Glutamatergic neuron (in vitro differentiated cells): ENCODE results near the gene TBC1D22A. TPM values are rescaled to one million over a fixed set of nuclear protein-coding genes. Genes with fewer than 3 reads are reported as not detected.

Experiments used
- DNase-seq: peaks from one replicate; pipeline ENCODE4 v3.0.0; 2022
- H3K27ac Mint-ChIP-seq: one replicate; pipeline ENCODE4 v1.8.0; 2020; ENCODE audit warnings: mild to moderate bottlenecking, mixed read lengths, inconsistent platforms; ENCODE audit not compliant: unreplicated experiment
- H3K27me3 Mint-ChIP-seq: one replicate; pipeline ENCODE4 v1.8.0; 2020; ENCODE audit warnings: mild to moderate bottlenecking, moderate library complexity, mixed read lengths, inconsistent platforms; ENCODE audit not compliant: unreplicated experiment
- H3K36me3 Mint-ChIP-seq: one replicate; pipeline ENCODE4 v1.8.0; 2020; ENCODE audit warnings: mild to moderate bottlenecking, mixed read lengths, inconsistent platforms; ENCODE audit not compliant: unreplicated experiment
- H3K4me1 Mint-ChIP-seq: one replicate; pipeline ENCODE4 v1.8.0; 2020; ENCODE audit warnings: mild to moderate bottlenecking, low read depth, mixed read lengths, inconsistent platforms; ENCODE audit not compliant: unreplicated experiment
- H3K4me3 Mint-ChIP-seq: one replicate; pipeline ENCODE4 v1.8.0; 2020; ENCODE audit warnings: mild to moderate bottlenecking, mixed read lengths, inconsistent platforms; ENCODE audit not compliant: unreplicated experiment
- H3K9me3 Mint-ChIP-seq: one replicate; pipeline ENCODE4 v1.8.0; 2020; ENCODE audit warnings: mild to moderate bottlenecking, moderate library complexity, mixed read lengths, inconsistent platforms; ENCODE audit not compliant: unreplicated experiment
- total RNA-seq: library from RNA; stranded (reverse); fragmentation: NEBNext Ultra II Directional; extraction: Animal tissue kit (Norgen Biotek cat#: 25700); gene quantifications from one replicate; pipeline ENCODE4 v1.2.1, GENCODE V29; 2021; ENCODE audit not compliant: unreplicated experiment
- TF ChIP-seq, protein P1 (sequence below): fragments of 200-600 bp; sonication (generic); IDR thresholded peaks from one replicate; pipeline ENCODE4 v1.5.0; 2021; ENCODE audit not compliant: partially characterized antibody, unreplicated experiment

The TBC1D22A gene
- total RNA-seq, 1 donor from 2014 or later, result 23.0 TPM

DNA sequence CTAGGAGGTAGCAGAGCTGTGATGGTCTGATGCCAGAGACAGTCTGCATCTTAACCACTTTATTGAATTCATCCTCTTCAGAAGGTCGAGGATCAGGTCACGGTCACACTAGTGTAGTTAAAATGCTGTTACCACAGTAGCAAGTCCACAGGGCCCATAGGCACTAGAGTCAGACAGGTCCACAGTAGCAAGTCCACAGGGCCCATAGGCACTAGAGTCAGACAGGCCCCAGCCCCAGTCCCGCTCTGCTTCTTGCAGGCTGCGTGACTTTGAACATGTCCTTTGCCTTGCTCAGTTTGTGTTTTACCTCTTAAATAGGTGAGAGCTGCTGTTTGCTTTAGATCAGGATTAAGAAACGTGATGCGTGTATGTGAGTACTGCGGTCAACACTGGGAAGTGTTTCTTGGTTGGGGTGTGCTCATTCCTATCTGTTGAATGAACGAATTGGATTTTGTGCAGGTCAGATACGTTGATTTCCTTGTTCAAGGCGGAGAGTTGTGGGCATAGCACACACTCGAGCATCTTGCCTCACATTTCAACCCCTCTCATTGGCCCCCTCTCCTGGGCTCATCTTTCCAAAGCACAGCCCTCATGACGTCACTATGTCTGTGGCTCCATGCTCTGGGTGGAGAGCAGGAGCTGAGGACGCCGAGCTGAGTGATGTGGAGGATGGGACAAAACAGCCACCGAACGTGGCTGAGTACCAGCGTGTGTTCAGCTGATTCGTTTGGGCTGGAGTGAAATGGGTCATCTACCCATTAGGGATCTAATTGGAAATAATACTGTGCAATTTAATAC is 191.7 kb downstream of the TBC1D22A start:
- no peak overlapping the region for H3K27ac Mint-ChIP-seq
- TF ChIP-seq, protein P1, sequence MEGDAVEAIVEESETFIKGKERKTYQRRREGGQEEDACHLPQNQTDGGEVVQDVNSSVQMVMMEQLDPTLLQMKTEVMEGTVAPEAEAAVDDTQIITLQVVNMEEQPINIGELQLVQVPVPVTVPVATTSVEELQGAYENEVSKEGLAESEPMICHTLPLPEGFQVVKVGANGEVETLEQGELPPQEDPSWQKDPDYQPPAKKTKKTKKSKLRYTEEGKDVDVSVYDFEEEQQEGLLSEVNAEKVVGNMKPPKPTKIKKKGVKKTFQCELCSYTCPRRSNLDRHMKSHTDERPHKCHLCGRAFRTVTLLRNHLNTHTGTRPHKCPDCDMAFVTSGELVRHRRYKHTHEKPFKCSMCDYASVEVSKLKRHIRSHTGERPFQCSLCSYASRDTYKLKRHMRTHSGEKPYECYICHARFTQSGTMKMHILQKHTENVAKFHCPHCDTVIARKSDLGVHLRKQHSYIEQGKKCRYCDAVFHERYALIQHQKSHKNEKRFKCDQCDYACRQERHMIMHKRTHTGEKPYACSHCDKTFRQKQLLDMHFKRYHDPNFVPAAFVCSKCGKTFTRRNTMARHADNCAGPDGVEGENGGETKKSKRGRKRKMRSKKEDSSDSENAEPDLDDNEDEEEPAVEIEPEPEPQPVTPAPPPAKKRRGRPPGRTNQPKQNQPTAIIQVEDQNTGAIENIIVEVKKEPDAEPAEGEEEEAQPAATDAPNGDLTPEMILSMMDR, result no peak
- peaks cover 10% of the 10 kb centered on the region for H3K9me3 Mint-ChIP-seq
- H3K4me1 Mint-ChIP-seq, result peaks cover 5% of the 10 kb centered on the region
- peaks cover 7% of the 10 kb centered on the region for H3K27me3 Mint-ChIP-seq
- no peaks in the 10 kb centered on the region for H3K36me3 Mint-ChIP-seq
- H3K4me3 Mint-ChIP-seq, result no peak overlapping the region
- DNase-seq, result no peak

DNA sequence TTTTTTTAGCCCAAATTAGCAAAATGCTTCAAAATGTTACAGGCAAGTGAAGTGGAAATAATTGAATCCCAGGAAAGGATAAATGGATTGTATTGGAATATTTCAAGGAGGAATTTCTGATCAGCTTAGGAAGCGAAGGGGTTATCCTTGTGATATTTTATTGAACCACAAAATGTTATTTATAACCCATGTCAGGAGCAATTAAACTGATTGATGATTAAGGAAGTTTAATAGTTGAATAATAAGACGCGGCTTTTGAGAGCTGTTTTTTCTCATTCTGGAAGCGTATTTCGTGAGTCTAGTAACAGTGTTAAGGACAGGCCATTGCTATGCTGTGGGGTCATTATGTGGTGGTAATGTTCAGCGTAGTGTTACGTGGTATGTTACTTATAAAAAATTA is 192.3 kb downstream of the TBC1D22A start:
- no peak overlapping the region for H3K4me3 Mint-ChIP-seq
- no peaks in the 10 kb centered on the region for H3K36me3 Mint-ChIP-seq
- no peak for DNase-seq
- peaks cover 2% of the 10 kb centered on the region for H3K4me1 Mint-ChIP-seq
- TF ChIP-seq, protein P1, result no peak
- peaks cover 7% of the 10 kb centered on the region for H3K27me3 Mint-ChIP-seq
- H3K27ac Mint-ChIP-seq, result no peak overlapping the region
- peaks cover 10% of the 10 kb centered on the region for H3K9me3 Mint-ChIP-seq

DNA sequence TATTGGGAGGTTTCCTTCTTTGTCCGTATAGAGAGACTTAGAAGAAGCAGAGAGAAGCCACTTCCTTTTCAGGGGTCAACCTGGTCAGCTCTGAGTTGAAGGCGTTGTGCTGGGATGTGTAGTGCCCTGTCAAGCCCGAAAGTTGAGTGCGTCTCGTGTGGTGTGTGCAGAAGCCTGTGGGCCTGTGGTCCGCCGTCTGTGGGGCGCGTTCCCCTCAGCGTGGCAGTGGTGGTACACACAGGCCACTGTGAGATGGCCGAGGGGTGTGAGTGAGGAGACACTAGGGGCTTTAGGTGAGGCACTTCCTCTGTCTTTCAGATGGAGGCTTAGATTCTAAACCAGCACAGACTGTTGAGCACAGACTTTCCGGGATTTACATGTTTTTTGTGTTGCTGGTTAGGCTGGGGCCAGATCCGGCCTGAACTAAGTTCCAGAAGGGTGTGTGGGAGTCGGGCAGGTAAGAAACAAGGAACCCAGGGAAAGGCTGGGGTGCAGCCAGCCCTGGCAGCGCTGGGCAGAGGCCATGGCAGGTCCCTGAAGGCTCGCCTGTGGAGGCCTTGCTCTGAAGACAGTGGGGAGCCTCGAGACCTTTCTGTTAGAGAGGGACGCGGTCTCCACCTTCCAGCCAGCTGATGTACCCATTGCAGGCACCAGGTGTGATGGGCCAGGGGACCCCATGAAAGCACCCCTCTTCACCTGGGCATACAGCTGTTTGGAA is 194.2 kb downstream of the TBC1D22A start:
- peaks cover 7% of the 10 kb centered on the region for H3K27me3 Mint-ChIP-seq
- no peaks in the 10 kb centered on the region for H3K36me3 Mint-ChIP-seq
- H3K9me3 Mint-ChIP-seq, result peaks cover 7% of the 10 kb centered on the region
- TF ChIP-seq, protein P1, result no peak
- H3K4me3 Mint-ChIP-seq, result no peak overlapping the region
- peaks cover 9% of the 10 kb centered on the region for H3K4me1 Mint-ChIP-seq
- no peak for DNase-seq
- no peak overlapping the region for H3K27ac Mint-ChIP-seq

DNA sequence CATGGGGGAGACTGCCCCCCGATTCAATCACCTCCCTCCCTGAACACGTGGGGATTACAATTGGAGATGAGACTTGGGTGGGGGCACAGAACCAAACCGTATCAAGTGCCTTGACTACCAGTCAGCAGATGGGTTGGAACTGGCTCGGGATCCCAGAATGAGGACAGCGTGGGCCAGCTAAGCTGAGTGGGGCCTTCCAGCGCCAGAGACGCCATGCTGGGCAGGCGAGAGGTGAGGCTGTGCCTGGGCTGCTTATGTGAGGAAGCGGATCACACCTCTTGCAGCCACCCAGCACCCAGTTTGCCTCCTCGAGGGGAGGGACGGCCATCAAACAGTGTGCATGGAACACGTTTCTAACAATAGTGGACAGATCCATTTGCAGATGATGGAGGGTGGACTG is 195.1 kb downstream of the TBC1D22A start:
- Mint-ChIP-seq H3K36me3 (no peaks in the 10 kb centered on the region), H3K27ac (no peak overlapping the region)

More for the DNA sequence above, 195.1 kb downstream of the TBC1D22A start:
- Mint-ChIP-seq H3K4me3 (no peak overlapping the region), H3K4me1 (peaks cover 14% of the 10 kb centered on the region), H3K9me3 (peaks cover 7% of the 10 kb centered on the region), H3K27me3 (peaks cover 7% of the 10 kb centered on the region)
- no peak for DNase-seq
- TF ChIP-seq, protein P1, result no peak
